GM18861 (cell line): ENCODE results near the gene SRM.
"Not testable (repeated sequence)": the region's sequence is repeated elsewhere in the genome, so short reads cannot be mapped to it uniquely, and the experiment has no call there.

Source experiments
- ATAC-seq: cut with Tn5 transposase; IDR thresholded peaks from one replicate; pipeline ENCODE4 v1.9.1; 2021; ENCODE audit not compliant: unreplicated experiment

SRM gene

GRCh38 chr1:11065796-11066195 is 6.0 kb upstream of the SRM start:
- no peak for ATAC-seq

GRCh38 chr1:11064942-11065341 is 5.1 kb upstream of the SRM start:
- ATAC-seq = no peak

- ATAC-seq = not testable (repeated sequence)
Observed at GRCh38 chr1:11063937-11064537, 4.2 kb upstream of the SRM start.

- ATAC-seq = no peak
Observed at GRCh38 chr1:11062965-11063401, 3.2 kb upstream of the SRM start.

- ATAC-seq = no peak
Observed at GRCh38 chr1:11061652-11062365, 2.0 kb upstream of the SRM start.

GRCh38 chr1:11059155-11059967 is 457 bp downstream of the SRM start:
- no peak for ATAC-seq

GRCh38 chr1:11058595-11059154 is 1.1 kb downstream of the SRM start:
- ATAC-seq = no peak

GRCh38 chr1:11058026-11058425 is 1.8 kb downstream of the SRM start:
- no peak for ATAC-seq

- ATAC-seq = no peak
Observed at GRCh38 chr1:11057477-11057876, 2.3 kb downstream of the SRM start.

GRCh38 chr1:11056504-11056903 is 3.3 kb downstream of the SRM start:
- ATAC-seq = no peak

GRCh38 chr1:11055676-11056075 is 4.1 kb downstream of the SRM start:
- no peak for ATAC-seq

- ATAC-seq = no peak
Observed at GRCh38 chr1:11054666-11055065, 5.2 kb downstream of the SRM start.

GRCh38 chr1:11054181-11054580 is 5.6 kb downstream of the SRM start:
- ATAC-seq = no peak

- ATAC-seq = no peak
Observed at GRCh38 chr1:11053758-11054137, 6.1 kb downstream of the SRM start.

GRCh38 chr1:11052839-11053757 is 6.7 kb downstream of the SRM start:
- no peak for ATAC-seq

GRCh38 chr1:11051781-11052511 is 7.9 kb downstream of the SRM start:
- ATAC-seq = no peak

- ATAC-seq = not testable (repeated sequence)
Observed at GRCh38 chr1:11051121-11051520, 8.7 kb downstream of the SRM start.

- no peak for ATAC-seq
Observed at GRCh38 chr1:11046625-11047365, 13.0 kb downstream of the SRM start, which contains the start of gene MASP2. TSS of gene MASP2 (minus strand) at chr1:11047239. CDS start at chr1:11047207, 32 bp downstream.

GRCh38 chr1:11046270-11046566 is 13.6 kb downstream of the SRM start:
- no peak for ATAC-seq
